H1 (cell line): ENCODE results near the gene TXLNB. TPM values are rescaled to one million over a fixed set of nuclear protein-coding genes. Genes with fewer than 3 reads are reported as not detected.

Experiments
- JUND ChIP-seq: IDR thresholded peaks from 2 replicates; pipeline ENCODE4 v1.6.1; 2011; ENCODE audit warnings: mild to moderate bottlenecking, improper control_type of control experiment, low read length
- MAFK ChIP-seq: IDR thresholded peaks from 2 replicates; pipeline ENCODE4 v1.6.1; 2012; ENCODE audit warnings: low read depth, mild to moderate bottlenecking, improper control_type of control experiment, low read length
- POU5F1 ChIP-seq: IDR thresholded peaks from 2 replicates; pipeline ENCODE4 v1.6.1; 2011; ENCODE audit warnings: low read depth, mild to moderate bottlenecking, low read length, moderate library complexity
- RAD21 ChIP-seq, 2 experiments: IDR thresholded peaks in 1 of 2; conservative IDR thresholded peaks in 1 of 2; 2 replicates each; pipeline ENCODE4 v1.6.1; 2011; ENCODE audit warnings: low read depth in 2 of 2, low read length in 2 of 2, improper control_type of control experiment in 1 of 2, inconsistent platforms in 1 of 2, mild to moderate bottlenecking in 1 of 2, moderate library complexity in 1 of 2
- SIN3A ChIP-seq, 2 experiments: IDR thresholded peaks in 1 of 2; conservative IDR thresholded peaks in 1 of 2; 2 replicates each; pipeline ENCODE4 v1.6.1; 2011 to 2012; ENCODE audit warnings: low read length in 2 of 2, improper control_type of control experiment in 1 of 2, low read depth in 1 of 2, mild to moderate bottlenecking in 1 of 2
- TAF1 ChIP-seq: IDR thresholded peaks from 2 replicates; pipeline ENCODE4 v1.6.1; 2011; ENCODE audit warnings: mild to moderate bottlenecking, low read depth, low read length
- TAF7 ChIP-seq: optimal IDR thresholded peaks from 2 replicates; pipeline ENCODE3; 2011; ENCODE audit warnings: low read depth, mild to moderate bottlenecking, inconsistent platforms, low read length, moderate library complexity, borderline replicate concordance
- polyA plus RNA-seq, 7 experiments: library from polyadenylated mRNA; depleted of rRNA in 3 of 7; stranded (reverse) in 5 of 7; unstranded in 2 of 7; fragments of >200 nt in 5 of 7; fragments of 200-250 nt in 2 of 7; gene quantifications; 1 replicate in 5 of 7; 2 replicates in 1 of 7; 4 replicates in 1 of 7; pipeline versions ENCODE4 v1.2.1 to v1.2.3, GENCODE V29; 2011 to 2013; ENCODE audit warnings: missing spikeins in 2 of 7, mixed read lengths in 2 of 7
- total RNA-seq: library from RNA; stranded (reverse); fragmentation: NEBNext Ultra II Directional; extraction: Animal tissue kit (Norgen Biotek cat#: 25700); gene quantifications from 2 replicates; pipeline ENCODE4 v1.2.1, GENCODE V29; 2021
- TF ChIP-seq, protein P1 (sequence below): fragments of 300-600 bp; sonication (generic); IDR thresholded peaks from 2 replicates; pipeline ENCODE4 v1.7.1; 2012; ENCODE audit warnings: low read length, moderate library complexity, mild to moderate bottlenecking, inconsistent platforms; ENCODE audit not compliant: insufficient replicate concordance
- TF ChIP-seq, protein P2 (sequence below): IDR thresholded peaks from 2 replicates; pipeline ENCODE4 v1.6.1; 2011; ENCODE audit warnings: low read length, improper control_type of control experiment

TXLNB gene
- total and polyA plus RNA-seq, 2 of the 8 experiments (the other 6 are each of a cell fraction or from before 2014, with no cell fraction given): 0.05 to 0.17 TPM

DNA sequence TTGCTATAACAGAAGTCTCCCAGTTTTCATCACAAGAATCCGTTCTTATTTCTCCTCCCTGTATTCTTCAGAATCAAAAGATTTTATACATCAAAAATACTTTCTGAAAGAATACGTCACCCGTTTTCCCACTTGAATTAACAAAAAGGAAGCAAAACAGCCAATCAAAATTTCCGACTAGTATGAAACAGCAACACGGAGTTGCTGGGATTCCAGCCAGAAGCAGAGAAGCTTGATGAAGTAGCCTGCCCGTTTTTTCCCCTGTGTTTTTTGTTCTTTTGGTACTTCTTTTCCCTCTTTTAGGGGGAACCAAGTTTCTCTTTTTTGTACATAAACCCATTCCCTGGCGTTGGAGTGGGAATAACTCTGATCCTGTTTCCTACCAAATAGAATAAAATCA, 14.6 kb downstream of the TXLNB start (continued):
- TF ChIP-seq, protein P1, sequence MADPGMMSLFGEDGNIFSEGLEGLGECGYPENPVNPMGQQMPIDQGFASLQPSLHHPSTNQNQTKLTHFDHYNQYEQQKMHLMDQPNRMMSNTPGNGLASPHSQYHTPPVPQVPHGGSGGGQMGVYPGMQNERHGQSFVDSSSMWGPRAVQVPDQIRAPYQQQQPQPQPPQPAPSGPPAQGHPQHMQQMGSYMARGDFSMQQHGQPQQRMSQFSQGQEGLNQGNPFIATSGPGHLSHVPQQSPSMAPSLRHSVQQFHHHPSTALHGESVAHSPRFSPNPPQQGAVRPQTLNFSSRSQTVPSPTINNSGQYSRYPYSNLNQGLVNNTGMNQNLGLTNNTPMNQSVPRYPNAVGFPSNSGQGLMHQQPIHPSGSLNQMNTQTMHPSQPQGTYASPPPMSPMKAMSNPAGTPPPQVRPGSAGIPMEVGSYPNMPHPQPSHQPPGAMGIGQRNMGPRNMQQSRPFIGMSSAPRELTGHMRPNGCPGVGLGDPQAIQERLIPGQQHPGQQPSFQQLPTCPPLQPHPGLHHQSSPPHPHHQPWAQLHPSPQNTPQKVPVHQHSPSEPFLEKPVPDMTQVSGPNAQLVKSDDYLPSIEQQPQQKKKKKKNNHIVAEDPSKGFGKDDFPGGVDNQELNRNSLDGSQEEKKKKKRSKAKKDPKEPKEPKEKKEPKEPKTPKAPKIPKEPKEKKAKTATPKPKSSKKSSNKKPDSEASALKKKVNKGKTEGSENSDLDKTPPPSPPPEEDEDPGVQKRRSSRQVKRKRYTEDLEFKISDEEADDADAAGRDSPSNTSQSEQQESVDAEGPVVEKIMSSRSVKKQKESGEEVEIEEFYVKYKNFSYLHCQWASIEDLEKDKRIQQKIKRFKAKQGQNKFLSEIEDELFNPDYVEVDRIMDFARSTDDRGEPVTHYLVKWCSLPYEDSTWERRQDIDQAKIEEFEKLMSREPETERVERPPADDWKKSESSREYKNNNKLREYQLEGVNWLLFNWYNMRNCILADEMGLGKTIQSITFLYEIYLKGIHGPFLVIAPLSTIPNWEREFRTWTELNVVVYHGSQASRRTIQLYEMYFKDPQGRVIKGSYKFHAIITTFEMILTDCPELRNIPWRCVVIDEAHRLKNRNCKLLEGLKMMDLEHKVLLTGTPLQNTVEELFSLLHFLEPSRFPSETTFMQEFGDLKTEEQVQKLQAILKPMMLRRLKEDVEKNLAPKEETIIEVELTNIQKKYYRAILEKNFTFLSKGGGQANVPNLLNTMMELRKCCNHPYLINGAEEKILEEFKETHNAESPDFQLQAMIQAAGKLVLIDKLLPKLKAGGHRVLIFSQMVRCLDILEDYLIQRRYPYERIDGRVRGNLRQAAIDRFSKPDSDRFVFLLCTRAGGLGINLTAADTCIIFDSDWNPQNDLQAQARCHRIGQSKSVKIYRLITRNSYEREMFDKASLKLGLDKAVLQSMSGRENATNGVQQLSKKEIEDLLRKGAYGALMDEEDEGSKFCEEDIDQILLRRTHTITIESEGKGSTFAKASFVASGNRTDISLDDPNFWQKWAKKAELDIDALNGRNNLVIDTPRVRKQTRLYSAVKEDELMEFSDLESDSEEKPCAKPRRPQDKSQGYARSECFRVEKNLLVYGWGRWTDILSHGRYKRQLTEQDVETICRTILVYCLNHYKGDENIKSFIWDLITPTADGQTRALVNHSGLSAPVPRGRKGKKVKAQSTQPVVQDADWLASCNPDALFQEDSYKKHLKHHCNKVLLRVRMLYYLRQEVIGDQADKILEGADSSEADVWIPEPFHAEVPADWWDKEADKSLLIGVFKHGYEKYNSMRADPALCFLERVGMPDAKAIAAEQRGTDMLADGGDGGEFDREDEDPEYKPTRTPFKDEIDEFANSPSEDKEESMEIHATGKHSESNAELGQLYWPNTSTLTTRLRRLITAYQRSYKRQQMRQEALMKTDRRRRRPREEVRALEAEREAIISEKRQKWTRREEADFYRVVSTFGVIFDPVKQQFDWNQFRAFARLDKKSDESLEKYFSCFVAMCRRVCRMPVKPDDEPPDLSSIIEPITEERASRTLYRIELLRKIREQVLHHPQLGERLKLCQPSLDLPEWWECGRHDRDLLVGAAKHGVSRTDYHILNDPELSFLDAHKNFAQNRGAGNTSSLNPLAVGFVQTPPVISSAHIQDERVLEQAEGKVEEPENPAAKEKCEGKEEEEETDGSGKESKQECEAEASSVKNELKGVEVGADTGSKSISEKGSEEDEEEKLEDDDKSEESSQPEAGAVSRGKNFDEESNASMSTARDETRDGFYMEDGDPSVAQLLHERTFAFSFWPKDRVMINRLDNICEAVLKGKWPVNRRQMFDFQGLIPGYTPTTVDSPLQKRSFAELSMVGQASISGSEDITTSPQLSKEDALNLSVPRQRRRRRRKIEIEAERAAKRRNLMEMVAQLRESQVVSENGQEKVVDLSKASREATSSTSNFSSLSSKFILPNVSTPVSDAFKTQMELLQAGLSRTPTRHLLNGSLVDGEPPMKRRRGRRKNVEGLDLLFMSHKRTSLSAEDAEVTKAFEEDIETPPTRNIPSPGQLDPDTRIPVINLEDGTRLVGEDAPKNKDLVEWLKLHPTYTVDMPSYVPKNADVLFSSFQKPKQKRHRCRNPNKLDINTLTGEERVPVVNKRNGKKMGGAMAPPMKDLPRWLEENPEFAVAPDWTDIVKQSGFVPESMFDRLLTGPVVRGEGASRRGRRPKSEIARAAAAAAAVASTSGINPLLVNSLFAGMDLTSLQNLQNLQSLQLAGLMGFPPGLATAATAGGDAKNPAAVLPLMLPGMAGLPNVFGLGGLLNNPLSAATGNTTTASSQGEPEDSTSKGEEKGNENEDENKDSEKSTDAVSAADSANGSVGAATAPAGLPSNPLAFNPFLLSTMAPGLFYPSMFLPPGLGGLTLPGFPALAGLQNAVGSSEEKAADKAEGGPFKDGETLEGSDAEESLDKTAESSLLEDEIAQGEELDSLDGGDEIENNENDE: no peak
- TF ChIP-seq, protein P2, sequence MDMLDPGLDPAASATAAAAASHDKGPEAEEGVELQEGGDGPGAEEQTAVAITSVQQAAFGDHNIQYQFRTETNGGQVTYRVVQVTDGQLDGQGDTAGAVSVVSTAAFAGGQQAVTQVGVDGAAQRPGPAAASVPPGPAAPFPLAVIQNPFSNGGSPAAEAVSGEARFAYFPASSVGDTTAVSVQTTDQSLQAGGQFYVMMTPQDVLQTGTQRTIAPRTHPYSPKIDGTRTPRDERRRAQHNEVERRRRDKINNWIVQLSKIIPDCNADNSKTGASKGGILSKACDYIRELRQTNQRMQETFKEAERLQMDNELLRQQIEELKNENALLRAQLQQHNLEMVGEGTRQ: no peak
- TF ChIP-seq MAFK: no peak
- no peak for TF ChIP-seq JUND
- no peak for TF ChIP-seq TAF1
- TF ChIP-seq SIN3A (conservative IDR thresholded peaks at IDR 0.05 in 1 of 2, IDR thresholded peaks at IDR 0.05 in 1 of 2; ENCODE audit: low read depth in 1 of 2, low read length in 2 of 2): no peak
- no peak for TF ChIP-seq TAF7
- no peak for TF ChIP-seq POU5F1
- TF ChIP-seq RAD21 (IDR thresholded peaks at IDR 0.05 in 1 of 2, conservative IDR thresholded peaks at IDR 0.05 in 1 of 2; ENCODE audit: low read depth in 2 of 2, low read length in 2 of 2): no peak
